Esophagus squamous epithelium (tissue), 4 donors: ENCODE data around the gene ERCC1.

Source experiments
- POLR2A ChIP-seq, 4 donors: fragments of 450-650 bp; IDR thresholded peaks; one replicate each; pipeline ENCODE4 v1.6.1; 2017; ENCODE audit warnings: antibody characterized with exemption in 4 of 4, mild to moderate bottlenecking in 4 of 4, moderate library complexity in 3 of 4
- TF ChIP-seq, protein P1 (sequence below), 6 experiments: fragments of 450-650 bp in 4 of 6; fragments of 200-600 bp in 2 of 6; sonication (generic) in 2 of 6; IDR thresholded peaks; one replicate each; pipeline ENCODE4 v1.5.1; 2016 to 2019; ENCODE audit warnings: antibody characterized with exemption in 6 of 6, mild to moderate bottlenecking in 4 of 6, moderate library complexity in 4 of 6

DNA sequence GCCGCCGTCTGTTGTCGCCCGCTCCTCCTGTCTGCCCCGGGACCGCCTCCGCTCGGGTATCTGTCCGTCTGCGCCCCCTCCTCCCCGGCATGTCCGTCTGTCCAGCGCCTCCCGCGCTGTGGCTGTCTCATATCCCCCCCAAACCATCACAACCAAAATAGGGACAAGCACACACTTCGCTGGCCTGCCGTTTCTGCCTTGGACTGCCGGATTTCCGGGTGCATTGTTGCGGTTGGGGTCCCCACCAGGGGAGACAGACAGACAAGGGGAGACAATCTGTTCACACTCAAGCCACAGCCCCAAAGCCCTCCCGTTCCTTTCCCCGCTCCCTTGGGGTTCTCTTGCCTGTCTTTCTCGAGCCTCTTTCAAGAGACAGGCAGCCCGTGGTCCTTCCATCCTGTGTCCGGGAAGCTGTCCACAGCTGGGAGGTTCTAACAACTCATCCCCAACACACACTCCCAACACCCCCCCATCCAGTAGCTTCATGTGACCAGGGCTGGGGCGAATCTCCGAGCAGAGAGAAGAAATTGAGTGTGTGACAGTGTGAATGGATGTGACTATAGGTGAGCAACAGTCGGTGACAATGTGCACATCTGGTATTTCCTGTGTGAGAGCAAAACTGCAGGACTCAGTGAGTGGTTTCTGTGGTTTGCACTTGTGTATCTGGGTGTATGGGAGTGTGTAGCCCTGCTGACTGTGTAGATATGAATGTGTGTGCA, 27.6 kb upstream of the ERCC1 start:
- TF ChIP-seq, protein P1, sequence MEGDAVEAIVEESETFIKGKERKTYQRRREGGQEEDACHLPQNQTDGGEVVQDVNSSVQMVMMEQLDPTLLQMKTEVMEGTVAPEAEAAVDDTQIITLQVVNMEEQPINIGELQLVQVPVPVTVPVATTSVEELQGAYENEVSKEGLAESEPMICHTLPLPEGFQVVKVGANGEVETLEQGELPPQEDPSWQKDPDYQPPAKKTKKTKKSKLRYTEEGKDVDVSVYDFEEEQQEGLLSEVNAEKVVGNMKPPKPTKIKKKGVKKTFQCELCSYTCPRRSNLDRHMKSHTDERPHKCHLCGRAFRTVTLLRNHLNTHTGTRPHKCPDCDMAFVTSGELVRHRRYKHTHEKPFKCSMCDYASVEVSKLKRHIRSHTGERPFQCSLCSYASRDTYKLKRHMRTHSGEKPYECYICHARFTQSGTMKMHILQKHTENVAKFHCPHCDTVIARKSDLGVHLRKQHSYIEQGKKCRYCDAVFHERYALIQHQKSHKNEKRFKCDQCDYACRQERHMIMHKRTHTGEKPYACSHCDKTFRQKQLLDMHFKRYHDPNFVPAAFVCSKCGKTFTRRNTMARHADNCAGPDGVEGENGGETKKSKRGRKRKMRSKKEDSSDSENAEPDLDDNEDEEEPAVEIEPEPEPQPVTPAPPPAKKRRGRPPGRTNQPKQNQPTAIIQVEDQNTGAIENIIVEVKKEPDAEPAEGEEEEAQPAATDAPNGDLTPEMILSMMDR (IDR thresholded peaks at IDR 0.05): no peak
- no peak for TF ChIP-seq POLR2A (IDR thresholded peaks at IDR 0.05)
